Stimulated activated CD4-positive, alpha-beta T cell treated with anti-CD3 and anti-CD28 coated beads, Interleukin-2, amount 100 ng/mL, for 48 hours (primary cell): ENCODE measurements around the gene ZNF212.

Experiments
- DNase-seq, 2 donors: peaks; one replicate each; pipeline ENCODE4 v3.0.0-alpha.2; 2020

Gene ZNF212

DNA sequence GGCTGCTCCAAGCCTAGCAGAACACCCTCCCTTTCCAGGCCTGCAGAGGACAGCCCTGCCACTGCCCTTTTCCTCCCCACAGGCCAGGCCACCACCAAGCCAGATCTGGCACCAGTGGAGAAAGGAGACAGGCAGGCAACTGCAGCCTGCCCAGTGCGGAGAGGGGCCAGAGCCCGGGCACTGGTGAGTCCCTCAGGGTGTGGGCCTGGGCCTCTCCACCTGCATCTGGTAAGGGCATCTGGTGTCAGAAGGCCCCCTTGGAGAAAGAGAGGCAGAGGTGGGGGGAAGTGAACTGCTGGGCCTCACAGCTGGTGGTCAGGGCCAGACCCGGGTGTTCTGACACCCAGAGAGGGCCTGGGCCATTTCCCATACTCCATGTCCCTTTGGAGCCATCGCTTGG lies 50.4 kb downstream of the ZNF212 start:
- no peak for DNase-seq

DNA sequence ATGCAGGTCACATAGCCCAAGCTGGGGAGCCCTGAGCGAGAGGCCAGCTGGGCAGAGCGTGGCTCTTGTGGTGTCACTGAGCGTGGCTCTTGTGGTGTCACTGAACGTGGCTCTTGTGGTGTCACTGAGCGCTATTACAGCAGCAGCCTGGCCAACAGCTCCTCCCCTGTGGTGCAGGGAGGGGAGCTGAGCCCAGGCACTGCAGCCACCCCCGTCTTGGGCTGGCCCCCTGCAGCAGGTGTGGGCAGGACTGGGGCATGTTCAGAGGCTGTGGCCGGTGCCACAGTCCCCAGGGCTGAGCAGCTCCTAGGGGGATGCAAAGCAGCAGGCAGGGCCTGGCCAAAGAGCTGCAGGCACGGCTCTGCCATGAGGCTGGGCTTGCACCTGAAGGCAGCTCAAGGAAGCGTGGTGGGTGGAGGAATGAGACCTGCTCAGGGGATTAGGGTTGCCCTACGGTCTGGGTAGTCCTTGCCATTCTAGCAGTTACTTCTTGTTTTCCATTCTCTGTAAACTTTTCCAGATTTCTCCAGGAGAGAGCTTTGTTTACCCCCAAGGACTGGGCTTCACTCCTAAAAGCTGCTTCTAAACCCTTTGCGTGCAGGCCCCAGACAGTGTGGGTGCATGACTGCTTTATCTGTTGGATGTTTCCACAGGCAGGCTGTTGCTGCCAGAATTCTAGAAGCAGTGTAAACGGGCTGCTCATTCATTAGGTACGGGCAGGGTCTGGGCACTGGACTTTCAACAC lies 51.8 kb downstream of the ZNF212 start:
- no peak for DNase-seq

DNA sequence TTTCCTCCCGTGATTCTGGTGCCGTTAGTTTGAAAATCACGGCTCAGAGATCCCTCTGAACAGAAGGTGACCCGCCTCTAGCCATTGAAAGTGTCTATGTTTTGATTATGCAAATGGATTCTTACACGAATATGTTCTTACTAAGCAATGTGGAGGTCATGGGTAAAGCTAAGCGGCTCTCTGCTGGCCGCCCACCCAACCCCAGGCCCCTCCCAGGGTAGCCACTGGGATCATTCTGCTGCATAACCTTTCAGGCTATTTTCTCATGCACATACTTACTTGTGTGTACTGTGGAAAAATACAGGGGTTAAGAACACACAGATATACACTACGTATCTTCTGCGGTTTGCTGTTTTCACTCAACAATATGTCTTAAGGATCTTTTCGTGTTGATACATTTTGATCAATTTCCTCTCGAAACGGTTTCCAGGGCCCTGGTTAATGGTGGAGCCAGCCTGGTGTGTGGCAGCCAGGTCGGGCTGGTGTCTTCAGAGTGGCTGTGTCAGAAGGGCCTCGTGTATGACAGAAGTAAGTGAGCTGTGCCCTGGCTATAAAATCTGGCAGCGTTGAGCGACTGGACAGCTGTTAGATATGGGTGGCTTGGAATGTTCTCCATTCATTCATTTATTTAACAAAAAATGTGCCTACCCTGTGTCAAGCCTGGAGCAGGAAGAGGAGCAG lies 52.5 kb downstream of the ZNF212 start:
- no peak for DNase-seq

DNA sequence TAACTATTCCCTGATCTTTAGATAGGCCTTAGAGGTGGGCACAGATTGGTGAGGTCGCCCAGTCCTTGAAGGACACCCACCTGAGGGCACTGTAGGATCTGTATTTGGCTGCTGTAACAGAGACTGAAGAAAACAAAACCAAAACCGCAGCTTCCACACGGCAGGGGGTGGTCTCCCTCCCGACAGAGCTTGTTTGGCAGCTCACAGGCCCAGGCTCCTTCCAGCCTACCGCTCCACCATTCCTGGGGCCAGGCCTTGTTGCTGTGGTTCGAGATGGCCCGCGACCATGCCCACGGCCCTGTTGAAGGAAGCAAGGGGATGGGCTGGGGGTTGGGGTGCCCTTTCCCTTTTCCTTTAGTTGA lies 53.0 kb downstream of the ZNF212 start:
- DNase-seq: no peak

DNA sequence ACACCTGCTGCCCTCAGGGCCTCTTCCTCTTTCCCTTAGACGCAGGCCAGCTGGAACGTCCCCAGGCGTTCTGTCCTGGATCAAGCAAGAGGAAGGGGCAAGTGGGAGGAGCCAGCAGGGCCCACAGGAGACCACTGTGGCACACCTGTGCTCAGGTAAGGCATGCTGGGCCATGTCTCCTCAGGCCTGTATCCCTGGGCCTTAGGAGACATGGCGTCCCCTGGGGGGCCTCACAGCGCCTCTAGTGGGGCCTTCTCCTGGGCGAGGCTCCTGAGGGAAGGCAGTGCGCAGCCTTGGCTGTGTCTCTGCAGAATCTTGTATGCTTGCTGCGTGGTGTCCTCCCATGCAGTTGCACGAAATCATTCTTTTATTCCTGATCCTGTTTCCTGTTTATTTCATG lies 53.9 kb downstream of the ZNF212 start:
- DNase-seq: no peak

DNA sequence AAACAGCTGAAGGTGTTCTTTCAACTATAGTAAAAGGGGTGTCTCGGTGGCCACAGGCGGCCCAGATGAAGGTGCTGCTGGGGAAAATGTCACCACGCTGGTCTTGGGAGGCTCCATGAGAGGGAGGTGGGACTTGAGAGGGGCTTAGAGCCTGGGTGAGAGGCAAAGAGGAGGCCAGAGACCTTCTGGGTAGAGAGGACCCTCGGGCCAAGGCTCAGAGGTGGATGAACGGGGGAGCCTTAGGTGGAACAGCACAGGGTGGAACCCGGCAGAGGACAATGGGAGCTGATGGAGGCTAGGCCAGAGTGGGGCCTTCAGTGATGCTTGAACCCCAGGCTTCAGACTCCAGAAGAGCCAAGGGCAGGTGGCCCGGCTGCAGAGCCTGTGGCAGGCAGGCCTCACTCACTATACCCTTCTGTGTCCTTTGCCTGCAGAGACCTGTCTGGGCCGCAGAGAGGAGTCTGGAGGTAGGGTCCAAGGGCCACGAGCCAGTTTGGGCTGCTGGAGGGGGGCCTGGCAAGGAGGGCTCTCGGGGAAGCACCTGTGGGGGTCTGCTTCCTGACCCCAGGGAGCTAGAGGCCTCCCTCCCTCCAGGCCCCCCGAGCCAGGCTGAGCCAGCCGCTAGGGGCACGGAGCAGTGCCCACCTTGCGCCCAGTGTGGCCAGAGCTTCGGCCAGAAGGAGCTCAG lies 54.6 kb downstream of the ZNF212 start:
- DNase-seq: no peak

DNA sequence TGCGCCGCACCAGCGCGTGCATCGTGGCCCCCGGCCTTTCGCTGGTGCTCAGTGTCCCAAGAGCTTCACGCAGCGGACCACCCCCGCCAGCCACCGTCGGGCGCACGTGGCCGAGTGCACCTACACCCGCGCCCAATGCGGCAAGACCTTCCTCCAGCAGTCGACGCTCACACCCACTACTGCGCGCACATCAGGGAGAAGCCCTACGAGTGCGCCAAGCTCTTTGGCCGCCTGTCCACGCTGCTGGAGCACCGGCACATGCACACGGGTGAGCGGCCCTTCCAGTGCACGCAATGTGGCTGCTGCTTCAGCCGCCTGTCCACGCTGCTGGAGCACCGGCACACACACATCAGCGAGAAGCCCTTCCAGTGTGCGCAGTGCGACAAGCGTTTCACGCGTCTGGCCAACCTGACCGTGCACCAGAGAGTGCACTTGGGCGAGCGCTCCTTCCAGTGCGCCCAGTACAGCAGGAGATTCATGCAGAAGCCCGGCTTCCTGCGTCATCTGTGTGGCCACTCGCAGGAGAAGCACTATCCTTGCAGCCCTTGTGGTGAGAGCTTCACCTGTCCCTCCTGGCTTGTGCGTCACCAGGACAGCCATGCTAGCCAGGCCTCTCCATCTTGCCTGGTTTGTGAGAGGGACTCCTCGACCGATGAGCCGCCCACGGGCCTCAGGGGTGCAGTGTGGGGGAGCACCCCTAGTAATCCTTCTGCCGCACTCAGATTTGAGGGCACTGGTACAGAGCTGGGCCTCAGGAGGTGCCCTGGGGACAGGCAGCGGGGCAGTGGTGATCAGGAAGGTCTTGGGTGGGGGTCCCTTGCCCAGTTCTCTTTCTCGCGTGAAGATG lies 55.4 kb downstream of the ZNF212 start:
- DNase-seq: no peak

DNA sequence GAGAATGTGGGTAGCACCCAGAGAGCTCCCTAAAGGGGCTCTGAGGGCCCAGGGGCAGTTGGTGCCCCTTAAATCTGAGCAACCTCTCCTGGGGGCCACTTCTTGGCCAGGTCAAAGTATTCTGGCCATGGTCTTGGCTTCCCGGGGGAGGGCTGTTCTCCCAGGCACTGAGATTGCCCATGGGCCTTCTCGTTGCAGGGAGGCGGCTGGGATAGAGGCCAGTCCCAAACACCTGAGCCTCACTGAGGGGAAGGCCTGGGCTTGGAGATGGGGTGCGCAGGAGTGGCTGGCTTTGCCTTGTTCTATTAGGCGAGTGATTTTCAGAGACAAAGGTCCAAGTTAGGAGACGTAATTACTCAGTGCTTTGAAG lies 56.0 kb downstream of the ZNF212 start:
- DNase-seq: no peak

DNA sequence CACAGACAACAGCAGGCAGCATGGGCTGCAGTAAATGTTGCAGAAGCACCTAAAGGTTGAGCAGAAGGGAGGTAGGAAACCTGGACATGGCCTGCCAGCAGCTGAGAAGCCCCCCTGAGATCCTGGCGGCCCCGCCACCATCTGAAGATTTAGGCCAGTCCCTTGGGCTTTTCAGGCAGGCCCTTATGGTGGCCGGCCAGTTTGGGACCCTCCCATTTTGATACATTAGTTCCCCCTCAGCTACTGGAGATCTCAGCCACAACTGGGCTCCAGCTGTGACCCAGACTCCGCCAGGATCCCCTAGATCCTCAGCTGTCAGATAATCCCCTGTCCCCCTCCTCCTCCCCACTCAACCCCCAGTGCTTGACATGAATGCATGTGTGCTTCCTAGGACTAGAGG lies 56.9 kb downstream of the ZNF212 start:
- DNase-seq: no peak

DNA sequence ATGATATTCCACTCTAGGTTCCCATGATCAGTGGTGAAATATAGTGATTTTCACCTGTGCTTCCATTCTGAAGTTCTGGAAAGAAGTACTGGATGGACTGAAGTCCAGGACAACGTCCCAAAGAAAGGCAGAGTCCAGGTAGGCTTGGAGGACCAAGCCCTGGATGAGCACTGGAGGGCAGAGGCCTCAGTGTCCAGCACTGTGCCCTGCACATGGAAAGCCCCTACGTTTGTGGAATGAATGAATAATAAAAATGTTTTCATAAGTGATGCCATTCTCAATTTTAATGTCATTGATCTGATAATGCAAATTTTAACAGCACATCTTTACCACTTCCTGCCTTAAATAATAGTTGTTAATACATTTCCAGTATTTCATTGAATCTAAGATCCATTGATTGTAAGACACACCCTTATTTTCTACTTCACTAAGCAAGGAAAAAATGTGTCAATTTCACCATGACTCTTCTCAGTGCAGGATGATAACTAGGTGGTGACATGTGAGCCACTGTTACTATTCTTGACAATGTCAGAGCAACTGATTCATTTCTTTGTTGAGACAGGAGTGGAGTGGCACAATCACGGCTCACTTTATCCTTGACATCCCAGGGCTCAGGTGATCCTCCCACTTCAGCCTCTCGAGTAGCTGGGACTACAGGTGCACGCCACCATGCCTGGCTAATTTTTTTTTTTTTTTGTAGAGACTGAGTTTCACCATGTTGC lies 57.7 kb downstream of the ZNF212 start:
- DNase-seq: no peak

DNA sequence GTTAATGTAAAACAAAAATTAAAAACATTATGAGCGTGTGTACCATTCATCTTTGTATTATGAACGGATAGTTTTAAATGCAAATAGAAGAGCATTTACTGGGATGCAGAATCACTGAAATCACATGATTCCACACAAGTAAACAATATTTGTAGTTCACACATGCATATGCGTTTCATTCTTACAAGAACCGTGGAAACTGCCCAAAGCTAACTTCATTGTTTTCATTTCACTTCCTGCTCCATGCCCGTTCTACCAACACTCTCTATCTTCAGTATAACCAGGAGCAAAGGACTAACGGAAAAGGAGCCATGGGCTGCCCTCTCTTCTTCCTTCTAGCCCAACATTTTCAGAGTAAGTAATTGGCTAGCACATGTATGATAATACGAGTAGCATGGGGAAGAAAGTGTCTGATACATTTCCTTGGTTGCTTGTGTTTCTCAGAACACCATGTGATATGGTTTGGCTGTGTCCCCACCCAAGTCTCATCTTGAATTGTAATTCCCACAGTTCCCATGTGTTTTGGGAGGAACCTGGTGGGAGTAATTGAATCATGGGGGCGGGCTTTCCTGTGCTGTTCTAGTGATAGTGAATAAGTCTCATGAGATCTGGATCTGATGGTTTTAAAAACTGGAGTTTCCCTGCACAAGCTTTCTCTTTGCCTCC lies 61.3 kb downstream of the ZNF212 start:
- no peak for DNase-seq

DNA sequence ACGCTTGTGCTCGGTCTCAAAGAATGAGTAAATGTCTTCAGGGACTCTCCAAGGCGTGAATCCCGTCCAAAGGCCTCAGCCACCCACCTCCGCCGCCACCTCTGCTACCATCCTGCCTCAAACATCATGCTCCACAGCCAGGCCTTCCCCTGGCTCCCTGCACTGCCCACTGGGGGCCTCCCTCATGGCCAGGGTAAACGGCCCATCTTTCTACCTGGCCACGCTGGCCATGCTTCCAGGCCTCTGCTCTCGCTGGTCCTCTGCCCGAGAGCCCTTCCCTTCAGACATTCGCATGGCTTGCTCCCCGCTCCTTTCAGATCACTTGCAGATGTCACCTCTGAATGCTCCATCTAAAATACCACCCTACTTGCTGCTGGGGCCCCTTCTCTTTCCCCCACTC lies 62.8 kb downstream of the ZNF212 start:
- no peak for DNase-seq

DNA sequence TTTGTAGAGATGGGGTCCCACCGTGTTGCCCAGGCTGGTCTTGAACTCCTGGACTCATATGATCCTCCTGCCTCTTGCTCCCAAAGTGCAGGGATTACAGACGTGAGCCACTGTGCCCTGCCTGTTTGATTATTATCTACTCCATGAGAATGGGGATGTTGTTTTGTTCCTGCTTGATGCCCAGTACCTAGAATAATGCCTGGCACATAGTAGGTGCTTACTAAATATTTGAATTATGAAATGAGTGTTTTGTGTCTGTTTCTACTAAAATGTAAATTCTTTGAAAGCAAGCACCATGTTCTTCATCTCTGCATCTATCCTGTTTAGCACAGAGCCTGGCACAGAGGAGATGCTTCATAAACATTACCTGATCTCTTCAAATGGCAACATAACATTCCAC lies 63.4 kb downstream of the ZNF212 start:
- no peak for DNase-seq

DNA sequence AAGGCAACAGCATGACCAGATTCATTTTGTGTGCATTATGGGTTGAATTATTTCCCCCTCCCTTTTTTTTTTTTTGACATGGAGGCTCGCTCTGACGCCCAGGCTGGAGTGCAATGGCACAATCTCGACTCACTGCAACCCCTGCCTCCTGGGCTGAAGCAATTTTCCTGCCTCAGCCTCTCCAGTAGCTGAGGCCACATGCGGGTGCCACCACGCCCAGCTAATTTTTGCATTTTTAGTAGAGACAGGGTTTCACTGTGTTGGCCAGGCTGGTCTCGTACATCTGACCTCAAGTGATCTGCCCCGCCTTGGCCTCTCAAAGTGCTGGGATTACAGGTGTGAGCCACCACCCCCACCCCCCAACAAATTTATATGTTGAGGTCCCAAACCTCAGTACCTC lies 64.6 kb downstream of the ZNF212 start:
- DNase-seq: no peak
